K562 (cell line): ENCODE results near the gene DNMBP. TPM values are rescaled to one million over a fixed set of nuclear protein-coding genes. Genes with fewer than 3 reads are reported as not detected.

Experiments used
- DLX4 ChIP-seq: fragments of 250-450 bp; sonication (Bioruptor Pico); IDR thresholded peaks from 2 replicates; pipeline ENCODE4 v1.6.1; 2021; ENCODE audit warnings: mild to moderate bottlenecking
- DPF2 ChIP-seq: fragments of 450-650 bp; IDR thresholded peaks from 2 replicates; pipeline ENCODE4 v1.6.1; 2016
- EP400 ChIP-seq: fragments of 450-650 bp; IDR thresholded peaks from 2 replicates; pipeline ENCODE4 v1.6.1; 2017; ENCODE audit warnings: antibody characterized with exemption, mild to moderate bottlenecking, moderate library complexity
- FUS ChIP-seq: fragments of 200-400 bp; formaldehyde crosslinking; optimal IDR thresholded peaks from 2 replicates; pipeline ENCODE3; 2017; ENCODE audit warnings: low read depth, low read length
- HBP1 ChIP-seq: fragments of 450-650 bp; formaldehyde crosslinking; IDR thresholded peaks from 2 replicates; pipeline ENCODE4 v1.4.0; 2022; ENCODE audit warnings: missing genetic modification characterization
- HDAC1 ChIP-seq, 2 experiments: fragments of 450-650 bp; IDR thresholded peaks; 2 replicates each; pipeline ENCODE4 v1.6.1; 2016 to 2017; ENCODE audit warnings: inconsistent platforms in 1 of 2, mild to moderate bottlenecking in 1 of 2, moderate library complexity in 1 of 2
- MCM7 ChIP-seq, 2 experiments: fragments of 450-650 bp; IDR thresholded peaks; 2 replicates each; pipeline ENCODE4 v1.6.1; 2016 to 2018
- NR3C1 ChIP-seq: sonication (generic); formaldehyde crosslinking; IDR thresholded peaks from 2 replicates; pipeline ENCODE4 v1.8.1; 2022; ENCODE audit warnings: missing genetic modification reagents
- PHF8 ChIP-seq: fragments of 200-600 bp; sonication (generic); IDR thresholded peaks from 2 replicates; pipeline ENCODE4 v1.6.1; 2012; ENCODE audit warnings: mixed run types, mild to moderate bottlenecking, inconsistent platforms, low read length, moderate library complexity, borderline replicate concordance
- PKNOX1 ChIP-seq: fragments of 450-650 bp; IDR thresholded peaks from 2 replicates; pipeline ENCODE4 v1.6.1; 2016
- PML ChIP-seq: IDR thresholded peaks from 2 replicates; pipeline ENCODE4 v1.6.1; 2012; ENCODE audit warnings: low read length, inconsistent platforms
- POLR3G ChIP-seq: IDR thresholded peaks from 2 replicates; pipeline ENCODE4 v1.6.1; 2011; ENCODE audit not compliant: insufficient read length, insufficient replicate concordance; ENCODE audit errors: extremely low read depth
- RCOR1 ChIP-seq, 2 experiments: IDR thresholded peaks; 2 replicates each; pipeline ENCODE4 v1.6.1; 2012; ENCODE audit warnings: low read depth in 2 of 2, low read length in 2 of 2, borderline replicate concordance in 1 of 2, improper control_type of control experiment in 1 of 2
- SAFB ChIP-seq: fragments of 200-400 bp; formaldehyde crosslinking; IDR thresholded peaks from 2 replicates; pipeline ENCODE4 v1.6.1; 2017; ENCODE audit warnings: low read depth, low read length, borderline replicate concordance
- SMARCA4 ChIP-seq: fragments of 450-650 bp; IDR thresholded peaks from 2 replicates; pipeline ENCODE4 v1.6.1; 2016
- ZFX ChIP-seq: sonication (generic); formaldehyde crosslinking; IDR thresholded peaks from 2 replicates; pipeline ENCODE4 v1.8.0; 2022; ENCODE audit warnings: mild to moderate bottlenecking, missing genetic modification reagents, moderate library complexity
- ZNF395 ChIP-seq: fragments of 200-800 bp; sonication (Bioruptor generic); IDR thresholded peaks from 2 replicates; pipeline ENCODE4 v1.6.1; 2017; ENCODE audit warnings: missing genetic modification characterization, missing compliant biosample characterization
- polyA plus RNA-seq, 8 experiments: library from polyadenylated mRNA; depleted of rRNA in 4 of 8; stranded (reverse) in 5 of 8; unstranded in 3 of 8; fragments of >200 nt; fragmentation: Nextera tagmentation in 2 of 8; fragmentation: Illumina TruSeq in 1 of 8; extraction: Ambion mirVana in 2 of 8; extraction: Trizol in 1 of 8; gene quantifications; 2 replicates each; pipeline versions ENCODE4 v1.2.1 to v1.2.3, GENCODE V29; 2011 to 2014; ENCODE audit warnings: inconsistent platforms in 1 of 8, missing spikeins in 1 of 8
- total RNA-seq, 7 experiments: library from RNA; depleted of rRNA in 6 of 7; stranded (reverse); fragments of >200 nt in 6 of 7; fragmentation: Illumina TruSeq in 2 of 7; extraction: Trizol in 2 of 7; gene quantifications; 2 replicates each; pipeline versions ENCODE4 v1.2.1 to v1.2.3, GENCODE V29; 2011 to 2021; ENCODE audit warnings: low replicate concordance in 1 of 7
- TF ChIP-seq, protein P1 (sequence below): fragments of 450-650 bp; formaldehyde crosslinking; IDR thresholded peaks from 2 replicates; pipeline ENCODE4 v1.4.0; 2020; ENCODE audit warnings: mild to moderate bottlenecking, moderate library complexity
- TF ChIP-seq, protein P2 (sequence below): fragments of 450-650 bp; formaldehyde crosslinking; conservative IDR thresholded peaks from 2 replicates; pipeline ENCODE4 v1.4.0; 2022; ENCODE audit warnings: mild to moderate bottlenecking, missing genetic modification characterization
- TF ChIP-seq, protein P3 (sequence below): sonication (generic); formaldehyde crosslinking; IDR thresholded peaks from 2 replicates; pipeline ENCODE4 v1.8.0; 2022; ENCODE audit warnings: missing genetic modification reagents, mild to moderate bottlenecking, borderline replicate concordance

DNMBP gene
- total and polyA plus RNA-seq, 9 of the 15 experiments (the other 6 are each of a cell fraction or from before 2014, with no cell fraction given), result 0.83 to 3.7 (median 2.2) TPM

DNA sequence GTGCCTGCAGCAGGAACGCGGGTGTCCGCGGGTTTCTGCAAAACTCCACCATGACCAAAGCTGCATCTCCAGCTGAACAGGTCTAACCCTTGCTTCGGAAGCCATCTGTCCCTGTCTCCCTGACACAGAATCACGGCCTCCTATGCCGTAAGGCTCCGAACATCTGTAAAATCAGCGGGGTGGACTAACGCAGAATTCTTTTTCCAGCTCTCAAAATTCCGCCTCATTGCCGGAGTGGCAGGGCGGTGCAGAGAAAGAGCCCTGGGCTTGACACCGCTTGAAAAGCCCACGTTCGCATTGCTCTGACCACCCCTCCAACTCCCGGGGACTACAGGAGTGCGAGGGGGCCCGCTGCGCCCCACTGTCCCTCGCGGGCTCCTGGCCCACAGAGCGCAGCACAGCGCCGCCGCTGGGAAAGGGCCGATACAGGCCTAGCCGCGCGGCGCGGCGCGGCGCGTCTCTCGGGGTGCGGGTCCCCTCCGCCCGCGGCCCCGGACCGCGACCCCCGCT lies 409 bp downstream of the DNMBP start (continued):
- TF ChIP-seq EP400, result no peak
- TF ChIP-seq, protein P1, sequence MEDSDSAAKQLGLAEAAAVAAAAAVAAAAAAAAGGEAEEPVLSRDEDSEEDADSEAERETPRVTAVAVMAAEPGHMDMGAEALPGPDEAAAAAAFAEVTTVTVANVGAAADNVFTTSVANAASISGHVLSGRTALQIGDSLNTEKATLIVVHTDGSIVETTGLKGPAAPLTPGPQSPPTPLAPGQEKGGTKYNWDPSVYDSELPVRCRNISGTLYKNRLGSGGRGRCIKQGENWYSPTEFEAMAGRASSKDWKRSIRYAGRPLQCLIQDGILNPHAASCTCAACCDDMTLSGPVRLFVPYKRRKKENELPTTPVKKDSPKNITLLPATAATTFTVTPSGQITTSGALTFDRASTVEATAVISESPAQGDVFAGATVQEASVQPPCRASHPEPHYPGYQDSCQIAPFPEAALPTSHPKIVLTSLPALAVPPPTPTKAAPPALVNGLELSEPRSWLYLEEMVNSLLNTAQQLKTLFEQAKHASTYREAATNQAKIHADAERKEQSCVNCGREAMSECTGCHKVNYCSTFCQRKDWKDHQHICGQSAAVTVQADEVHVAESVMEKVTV, result 0 out of 2 replicates have a peak, but pooled peaks have one; percentile 9
- no peak for TF ChIP-seq DPF2
- TF ChIP-seq NR3C1 (CRISPR knock-in tag), result no peak
- no peak for TF ChIP-seq FUS
- no peak for TF ChIP-seq POLR3G
- TF ChIP-seq MCM7 (IDR thresholded peaks at IDR 0.05), result no peak
- no peak for TF ChIP-seq PML
- TF ChIP-seq HBP1, result no peak
- TF ChIP-seq RCOR1 (IDR thresholded peaks at IDR 0.05; ENCODE audit: borderline replicate concordance in 1 of 2, low read depth in 2 of 2, low read length in 2 of 2), result 0 out of 4 replicates have a peak, but pooled peaks of 1 of the 2 experiments have one; percentile 12
- TF ChIP-seq ZNF395 (CRISPR knock-in tag), result no peak
- TF ChIP-seq, protein P2, sequence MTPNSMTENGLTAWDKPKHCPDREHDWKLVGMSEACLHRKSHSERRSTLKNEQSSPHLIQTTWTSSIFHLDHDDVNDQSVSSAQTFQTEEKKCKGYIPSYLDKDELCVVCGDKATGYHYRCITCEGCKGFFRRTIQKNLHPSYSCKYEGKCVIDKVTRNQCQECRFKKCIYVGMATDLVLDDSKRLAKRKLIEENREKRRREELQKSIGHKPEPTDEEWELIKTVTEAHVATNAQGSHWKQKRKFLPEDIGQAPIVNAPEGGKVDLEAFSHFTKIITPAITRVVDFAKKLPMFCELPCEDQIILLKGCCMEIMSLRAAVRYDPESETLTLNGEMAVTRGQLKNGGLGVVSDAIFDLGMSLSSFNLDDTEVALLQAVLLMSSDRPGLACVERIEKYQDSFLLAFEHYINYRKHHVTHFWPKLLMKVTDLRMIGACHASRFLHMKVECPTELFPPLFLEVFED (CRISPR knock-in tag), result no peak
- TF ChIP-seq, protein P3, sequence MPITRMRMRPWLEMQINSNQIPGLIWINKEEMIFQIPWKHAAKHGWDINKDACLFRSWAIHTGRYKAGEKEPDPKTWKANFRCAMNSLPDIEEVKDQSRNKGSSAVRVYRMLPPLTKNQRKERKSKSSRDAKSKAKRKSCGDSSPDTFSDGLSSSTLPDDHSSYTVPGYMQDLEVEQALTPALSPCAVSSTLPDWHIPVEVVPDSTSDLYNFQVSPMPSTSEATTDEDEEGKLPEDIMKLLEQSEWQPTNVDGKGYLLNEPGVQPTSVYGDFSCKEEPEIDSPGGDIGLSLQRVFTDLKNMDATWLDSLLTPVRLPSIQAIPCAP (CRISPR knock-in tag), result no peak
- peak; percentile 45; the same call in 1 of the 2 replicates for TF ChIP-seq PHF8
- TF ChIP-seq ZFX (CRISPR knock-in tag), result peak; percentile 77
- TF ChIP-seq DLX4, result no peak
- TF ChIP-seq SMARCA4, result 0 out of 2 replicates have a peak, but pooled peaks have one; percentile 11
- TF ChIP-seq HDAC1 (IDR thresholded peaks at IDR 0.05), result peak in 1 of 2 experiments; percentile 30; a peak in 1 of 4 replicates
- TF ChIP-seq SAFB, result 0 out of 2 replicates have a peak, but pooled peaks have one; percentile 24
- no peak for TF ChIP-seq PKNOX1
